ENCODE results near the gene RASGEF1B.

The RASGEF1B gene

GRCh38 chr4:81471588-81472280 is at the start of gene RASGEF1B:
RASGEF1B (minus strand) TSS chr4:81471907; CDS start chr4:81459508, 12,399 bp downstream.
- peak; percentile 90 for DNase-seq

- no peak for DNase-seq
Measured at GRCh38 chr4:81519856-81520255, 48.1 kb upstream of the RASGEF1B start.

GRCh38 chr4:81519427-81519773 is 47.7 kb upstream of the RASGEF1B start:
- DNase-seq, result no peak

GRCh38 chr4:81518762-81519426 is 47.2 kb upstream of the RASGEF1B start:
- no peak for DNase-seq

GRCh38 chr4:81516241-81516640 is 44.5 kb upstream of the RASGEF1B start:
- DNase-seq, result no peak

- no peak for DNase-seq
Measured at GRCh38 chr4:81512757-81513501, 41.2 kb upstream of the RASGEF1B start.

GRCh38 chr4:81512001-81512756 is 40.5 kb upstream of the RASGEF1B start:
- DNase-seq, result no peak

GRCh38 chr4:81510643-81511178 is 39.0 kb upstream of the RASGEF1B start:
- no peak for DNase-seq

- no peak for DNase-seq
Measured at GRCh38 chr4:81509822-81510221, 38.1 kb upstream of the RASGEF1B start.

GRCh38 chr4:81509191-81509590 is 37.5 kb upstream of the RASGEF1B start:
- DNase-seq, result no peak

GRCh38 chr4:81508411-81509185 is 36.9 kb upstream of the RASGEF1B start:
- no peak for DNase-seq

GRCh38 chr4:81507530-81507929 is 35.8 kb upstream of the RASGEF1B start:
- no peak for DNase-seq

- no peak for DNase-seq
Measured at GRCh38 chr4:81506731-81507130, 35.0 kb upstream of the RASGEF1B start.

GRCh38 chr4:81505726-81506125 is 34.0 kb upstream of the RASGEF1B start:
- DNase-seq, result no peak

- no peak for DNase-seq
Measured at GRCh38 chr4:81505004-81505598, 33.4 kb upstream of the RASGEF1B start.

GRCh38 chr4:81504112-81505003 is 32.7 kb upstream of the RASGEF1B start:
- DNase-seq, result peak; percentile 82

- peak; percentile 82 for DNase-seq
Measured at GRCh38 chr4:81503586-81503985, 31.9 kb upstream of the RASGEF1B start.

GRCh38 chr4:81502564-81502963 is 30.9 kb upstream of the RASGEF1B start:
- DNase-seq, result no peak

- peak; percentile 91 for DNase-seq
Measured at GRCh38 chr4:81499840-81500239, 28.1 kb upstream of the RASGEF1B start.

- no peak for DNase-seq
Measured at GRCh38 chr4:81498551-81499099, 26.9 kb upstream of the RASGEF1B start.

All from NCI-H82 (cell line).